OCI-LY3 (cell line): ENCODE results near the gene PRDM16.

Source experiments
- CTCF ChIP-seq: fragments of 200-600, 300-600 bp; sonication (generic); IDR thresholded peaks from 2 replicates; pipeline ENCODE4 v1.5.1; 2014; ENCODE audit warnings: antibody characterized with exemption, low read length, low read depth
- EZH2phosphoT487 ChIP-seq: fragments of 200-600 bp; shearing (Covaris generic); IDR thresholded peaks from 2 replicates; pipeline ENCODE4 v1.6.1; 2018; ENCODE audit warnings: antibody characterized with exemption, mixed run types, low read depth

- TF ChIP-seq CTCF: no peak
- TF ChIP-seq EZH2phosphoT487: no peak
Measured at GRCh38 chr1:3347257-3348020, 278.4 kb downstream of the PRDM16 start.
